ENCODE measurements around the gene FABP7. TPM values are rescaled to one million over a fixed set of nuclear protein-coding genes. Genes with fewer than 3 reads are reported as not detected.

The FABP7 gene
- total RNA-seq, 1 experiment from 2014 or later, result not detected

DNA sequence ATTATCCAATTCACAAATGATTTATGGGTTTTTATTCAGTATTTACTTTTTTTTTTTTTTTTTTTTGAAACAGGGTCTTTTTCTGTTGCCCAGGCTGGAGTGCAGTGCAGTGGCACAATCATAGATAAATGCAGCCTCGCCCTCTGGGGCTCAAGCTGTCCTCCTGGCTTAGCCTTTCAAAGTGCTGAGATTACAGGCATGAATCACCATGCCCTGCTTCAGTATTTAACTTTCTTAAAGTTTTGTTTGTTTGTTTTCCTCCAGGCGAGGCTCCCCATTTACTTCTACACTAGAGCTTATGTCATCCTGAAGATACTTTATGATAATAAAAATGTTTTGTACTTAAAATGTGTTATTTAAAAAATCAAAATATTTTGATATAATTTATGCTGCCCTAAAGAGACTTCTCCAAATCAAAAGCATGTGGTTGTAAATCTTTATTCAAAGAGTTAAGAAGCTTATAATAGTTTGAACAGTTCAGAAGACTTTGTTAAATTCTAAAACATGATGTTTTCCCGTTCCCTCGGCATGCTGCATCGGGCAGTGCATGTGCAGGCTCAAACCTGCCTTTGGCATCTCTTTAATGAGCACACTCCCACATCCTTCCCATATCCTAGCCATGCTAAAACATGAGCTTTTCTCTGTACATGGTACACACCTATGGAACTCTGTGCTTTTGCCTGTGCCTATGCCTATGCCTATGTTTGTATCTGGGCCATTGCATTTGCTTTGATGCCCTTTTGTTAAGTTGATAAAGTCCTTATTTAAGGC lies 20.6 kb downstream of the FABP7 start:
- H3K27me3 ChIP-seq (replicated peaks; ENCODE audit: control insufficient read depth, insufficient read depth, low read length), result no peaks in the 10 kb centered on the region
- H3K4me3 ChIP-seq (ENCODE audit: low read depth, low read length), result no peak overlapping the region
- TF ChIP-seq, protein P1, sequence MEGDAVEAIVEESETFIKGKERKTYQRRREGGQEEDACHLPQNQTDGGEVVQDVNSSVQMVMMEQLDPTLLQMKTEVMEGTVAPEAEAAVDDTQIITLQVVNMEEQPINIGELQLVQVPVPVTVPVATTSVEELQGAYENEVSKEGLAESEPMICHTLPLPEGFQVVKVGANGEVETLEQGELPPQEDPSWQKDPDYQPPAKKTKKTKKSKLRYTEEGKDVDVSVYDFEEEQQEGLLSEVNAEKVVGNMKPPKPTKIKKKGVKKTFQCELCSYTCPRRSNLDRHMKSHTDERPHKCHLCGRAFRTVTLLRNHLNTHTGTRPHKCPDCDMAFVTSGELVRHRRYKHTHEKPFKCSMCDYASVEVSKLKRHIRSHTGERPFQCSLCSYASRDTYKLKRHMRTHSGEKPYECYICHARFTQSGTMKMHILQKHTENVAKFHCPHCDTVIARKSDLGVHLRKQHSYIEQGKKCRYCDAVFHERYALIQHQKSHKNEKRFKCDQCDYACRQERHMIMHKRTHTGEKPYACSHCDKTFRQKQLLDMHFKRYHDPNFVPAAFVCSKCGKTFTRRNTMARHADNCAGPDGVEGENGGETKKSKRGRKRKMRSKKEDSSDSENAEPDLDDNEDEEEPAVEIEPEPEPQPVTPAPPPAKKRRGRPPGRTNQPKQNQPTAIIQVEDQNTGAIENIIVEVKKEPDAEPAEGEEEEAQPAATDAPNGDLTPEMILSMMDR (IDR thresholded peaks at IDR 0.05; ENCODE audit: insufficient read depth in 1 of 2, low read depth in 1 of 2, low read length in 1 of 2, severe bottlenecking in 1 of 2, unreplicated experiment in 1 of 2), result no peak
- no peaks in the 10 kb centered on the region for H3K9me3 Mint-ChIP-seq (ENCODE audit: unreplicated experiment)
- peaks cover 22% of the 10 kb centered on the region for H3K4me1 Mint-ChIP-seq (ENCODE audit: low read depth, unreplicated experiment)
- DNase-seq, result no peak
- H3K9me3 ChIP-seq, result no peaks in the 10 kb centered on the region
- H3K27ac Mint-ChIP-seq (ENCODE audit: unreplicated experiment), result peak overlapping the region; percentile 42
- no peaks in the 10 kb centered on the region for H3K27me3 Mint-ChIP-seq (ENCODE audit: insufficient read depth, unreplicated experiment)
- no TSS peak for BruUV-seq (replicated peaks)
- ChIA-PET CTCF (interaction anchor here (1.0 kb wide), 1 partner anchor 29 kb away, joined by 3 read pairs; no protein-coding TSS in a partner anchor), POLR2A (no interaction called here)
- H3K4me1 ChIP-seq, result peaks cover 46% of the 10 kb centered on the region
- intact Hi-C loops (cut with micrococcal nuclease; ENCODE audit: unreplicated experiment), result no loop called here
- no peak overlapping the region for H3K4me3 Mint-ChIP-seq (ENCODE audit: unreplicated experiment)
- no peaks in the 10 kb centered on the region for H3K36me3 ChIP-seq (ENCODE audit: control insufficient read depth, insufficient read depth, low read length)
- peaks cover 13% of the 10 kb centered on the region for H3K36me3 Mint-ChIP-seq (ENCODE audit: insufficient read depth, unreplicated experiment)

DNA sequence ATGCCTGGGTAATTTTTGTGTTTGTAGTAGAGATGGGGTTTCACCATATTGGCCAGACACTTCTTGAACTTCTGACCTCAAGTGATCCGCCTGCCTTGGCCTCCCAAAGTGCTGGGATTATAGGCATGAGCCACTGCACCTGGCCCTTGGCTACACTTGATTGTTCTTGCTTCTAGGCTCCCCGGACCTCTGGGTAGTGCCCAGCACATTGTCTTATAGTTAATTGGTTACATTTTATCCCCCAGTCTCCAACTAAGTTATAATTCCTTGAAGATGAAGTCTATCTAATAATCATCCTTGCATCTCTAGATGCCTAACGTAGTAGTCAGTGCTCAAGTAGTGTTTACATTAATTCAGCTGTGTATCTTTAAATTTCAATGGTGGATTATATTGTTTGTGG lies 21.4 kb downstream of the FABP7 start:
- BruUV-seq (replicated peaks), result no TSS peak
- ChIA-PET CTCF (interaction anchor here (1.0 kb wide), 1 partner anchor 30 kb away, joined by 3 read pairs; no protein-coding TSS in a partner anchor), POLR2A (no interaction called here)
- intact Hi-C loops (cut with micrococcal nuclease; ENCODE audit: unreplicated experiment), result no loop called here
- TF ChIP-seq, protein P1 (IDR thresholded peaks at IDR 0.05; ENCODE audit: insufficient read depth in 1 of 2, low read depth in 1 of 2, low read length in 1 of 2, severe bottlenecking in 1 of 2, unreplicated experiment in 1 of 2), result no peak
- Mint-ChIP-seq H3K27ac (ENCODE audit: unreplicated experiment) (peak overlapping the region; percentile 42), H3K27me3 (ENCODE audit: insufficient read depth, unreplicated experiment) (no peaks in the 10 kb centered on the region), H3K36me3 (ENCODE audit: insufficient read depth, unreplicated experiment) (peaks cover 21% of the 10 kb centered on the region), H3K9me3 (ENCODE audit: unreplicated experiment) (no peaks in the 10 kb centered on the region), H3K4me1 (ENCODE audit: low read depth, unreplicated experiment) (peaks cover 22% of the 10 kb centered on the region), H3K4me3 (ENCODE audit: unreplicated experiment) (no peak overlapping the region)
- DNase-seq, result no peak
- Histone ChIP-seq H3K4me3 (ENCODE audit: low read depth, low read length) (no peak overlapping the region), H3K9me3 (no peaks in the 10 kb centered on the region), H3K27me3 (replicated peaks; ENCODE audit: control insufficient read depth, insufficient read depth, low read length) (no peaks in the 10 kb centered on the region), H3K4me1 (peaks cover 46% of the 10 kb centered on the region), H3K36me3 (ENCODE audit: control insufficient read depth, insufficient read depth, low read length) (peaks cover 1% of the 10 kb centered on the region; the same call in 1 of the 2 replicates)

DNA sequence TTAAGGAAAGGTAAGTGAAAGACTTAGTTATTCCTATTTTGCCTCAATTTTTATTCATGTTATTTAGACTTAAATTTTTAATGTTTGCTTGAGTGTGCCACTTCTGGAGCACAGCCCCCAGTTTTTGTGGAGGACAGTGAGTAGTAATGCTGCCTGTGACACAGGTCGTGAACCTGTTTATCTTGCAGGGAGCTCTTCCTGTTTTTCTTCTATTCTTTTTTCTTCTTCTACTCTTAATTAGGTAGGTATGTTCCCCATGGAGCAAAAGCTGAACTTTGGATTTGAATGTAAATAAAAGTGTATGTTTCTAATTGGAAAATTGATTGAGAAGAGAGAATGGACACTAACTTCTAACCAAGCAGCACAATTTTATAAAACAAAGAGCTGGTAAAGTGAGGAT lies 21.9 kb downstream of the FABP7 start:
- Mint-ChIP-seq H3K9me3 (ENCODE audit: unreplicated experiment) (no peaks in the 10 kb centered on the region), H3K4me3 (ENCODE audit: unreplicated experiment) (no peak overlapping the region), H3K36me3 (ENCODE audit: insufficient read depth, unreplicated experiment) (peaks cover 21% of the 10 kb centered on the region), H3K27me3 (ENCODE audit: insufficient read depth, unreplicated experiment) (no peaks in the 10 kb centered on the region), H3K27ac (ENCODE audit: unreplicated experiment) (no peak overlapping the region), H3K4me1 (ENCODE audit: low read depth, unreplicated experiment) (peaks cover 22% of the 10 kb centered on the region)
- DNase-seq, result no peak
- POLR2A ChIA-PET, result no interaction called here
- TF ChIP-seq, protein P1 (IDR thresholded peaks at IDR 0.05; ENCODE audit: insufficient read depth in 1 of 2, low read depth in 1 of 2, low read length in 1 of 2, severe bottlenecking in 1 of 2, unreplicated experiment in 1 of 2), result no peak
- Histone ChIP-seq H3K4me3 (ENCODE audit: low read depth, low read length) (no peak overlapping the region), H3K27me3 (replicated peaks; ENCODE audit: control insufficient read depth, insufficient read depth, low read length) (no peaks in the 10 kb centered on the region), H3K4me1 (peaks cover 46% of the 10 kb centered on the region), H3K9me3 (no peaks in the 10 kb centered on the region), H3K36me3 (ENCODE audit: control insufficient read depth, insufficient read depth, low read length) (peaks cover 1% of the 10 kb centered on the region; the same call in 1 of the 2 replicates)
- intact Hi-C loops (cut with micrococcal nuclease; ENCODE audit: unreplicated experiment), result no loop called here
- CTCF ChIA-PET, result interaction anchor here (0.6 kb wide), 1 partner anchor 12 kb away, joined by 3 read pairs; the partner anchor contains the start of gene SMPDL3A
- no TSS peak for BruUV-seq (replicated peaks)

Data from Caco-2 (cell line).